NB4 (cell line): ENCODE data around the gene SLC25A51.

ENCODE experiments used
- CTCF ChIP-seq: IDR thresholded peaks from one replicate; pipeline ENCODE4 v1.5.1; 2012; ENCODE audit warnings: low read depth, low read length
- POLR2A ChIP-seq: IDR thresholded peaks from 2 replicates; pipeline ENCODE4 v1.6.1; 2011; ENCODE audit warnings: mild to moderate bottlenecking; ENCODE audit not compliant: insufficient read length; ENCODE audit errors: extremely low read depth
- TF ChIP-seq, protein P1 (sequence below): IDR thresholded peaks from 2 replicates; pipeline ENCODE4 v1.6.1; 2011; ENCODE audit warnings: low read depth, low read length

DNA sequence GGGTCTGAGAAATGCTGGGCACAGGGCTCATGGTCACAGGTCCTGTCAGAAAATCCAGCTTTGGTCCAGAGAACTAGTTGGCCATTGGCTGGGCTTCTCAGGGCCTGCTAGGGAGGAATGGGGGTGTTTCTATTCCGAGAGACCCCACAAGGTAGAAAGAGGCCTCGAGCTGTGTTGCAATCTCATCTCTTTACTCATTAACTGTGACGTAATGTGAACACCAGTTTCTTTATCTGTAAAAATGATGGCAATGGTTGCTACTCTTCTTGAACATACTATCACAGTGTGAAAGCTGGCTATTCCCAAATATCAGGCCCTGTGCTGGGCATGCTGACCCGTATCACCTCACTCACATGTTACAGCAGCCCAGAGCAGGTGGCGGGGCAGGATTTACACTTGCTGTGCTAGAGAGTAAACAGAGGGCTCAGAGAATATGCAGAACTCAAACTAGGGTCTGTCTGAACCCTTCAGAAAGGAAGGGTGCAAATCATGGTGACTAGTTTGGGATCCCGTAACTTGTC, 35.7 kb upstream of the SLC25A51 start:
- TF ChIP-seq CTCF: no peak
- no peak for TF ChIP-seq POLR2A
- TF ChIP-seq, protein P1, sequence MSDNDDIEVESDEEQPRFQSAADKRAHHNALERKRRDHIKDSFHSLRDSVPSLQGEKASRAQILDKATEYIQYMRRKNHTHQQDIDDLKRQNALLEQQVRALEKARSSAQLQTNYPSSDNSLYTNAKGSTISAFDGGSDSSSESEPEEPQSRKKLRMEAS: no peak
